AG04449 (cell line): ENCODE results near the gene SAMD1.
"Not testable (repeated sequence)": the region's sequence is repeated elsewhere in the genome, so short reads cannot be mapped to it uniquely, and the experiment has no call there.

Source experiments
- CTCF ChIA-PET: fragments of 350-600 bp; formaldehyde crosslinking; extraction: SDS; loops from one replicate; lab custom pipeline; 2021; ENCODE audit warnings: antibody characterized with exemption; lab: Yijun Ruan, JAX
- POLR2A ChIA-PET: fragments of 400-600, 350-600 bp; formaldehyde crosslinking; extraction: SDS; loops from one replicate; lab custom pipeline; 2020; ENCODE audit warnings: antibody characterized with exemption, inconsistent platforms; lab: Yijun Ruan, JAX
- DNase-seq: peaks from one replicate; pipeline ENCODE4 v3.0.0-alpha.2; 2010; ENCODE audit warnings: low read depth, low spot score
- H3K4me3 ChIP-seq: 2 replicates; pipeline ENCODE4 v1.5.1; 2011; ENCODE audit warnings: low read depth, mild to moderate bottlenecking, control low read depth, low read length
- CTCF ChIP-seq: IDR thresholded peaks from one replicate; pipeline ENCODE4 v1.5.1; 2011; ENCODE audit warnings: mild to moderate bottlenecking, moderate library complexity, low read length, control low read depth, inconsistent platforms; ENCODE audit not compliant: insufficient read depth; ENCODE audit errors: missing control alignments

Gene SAMD1

GRCh38 chr19:14042659-14043608 lies 47.6 kb downstream of the SAMD1 start:
- CTCF ChIA-PET, result interaction anchor here (0.7 to 11.1 kb wide), 13 partner anchors 9 to 167 kb away, joined by 3 to 106 read pairs (median 6); partner anchors contain the start of genes ASF1B, IL27RA, MISP3 and PALM3
- DNase-seq, H3K4me3 ChIP-seq, POLR2A ChIA-PET: not testable (repeated sequence)
- TF ChIP-seq CTCF, result peak; percentile 60

- POLR2A ChIA-PET, result no interaction called here
- no peak overlapping the region for H3K4me3 ChIP-seq
- no peak for TF ChIP-seq CTCF
- CTCF ChIA-PET, result interaction anchor here (0.9 to 2.3 kb wide), 4 partner anchors 7 to 34 kb away, joined by 3 to 7 read pairs (median 5); partner anchors contain the start of genes IL27RA and MISP3
- no peak for DNase-seq
These were observed 51.4 kb downstream of the SAMD1 start for GRCh38 chr19:14039181-14039580.
